Stimulated activated naive CD8-positive, alpha-beta T cell treated with anti-CD3 and anti-CD28 coated beads, Interleukin-15, Interleukin-2, amounts not matched to agents 100 U/mL and 50 U/mL, for 24 hours (primary cell): ENCODE data around the gene PHLPP2.
A peak's percentile ranks its signal among the peaks of the same experiment; 100 is the strongest.

Source experiments
- ATAC-seq: fragments of 150-1000 bp; cut with Tn5 transposase; one replicate; pipeline ENCODE4 v1.10.0; 2021
- DNase-seq: peaks from one replicate; pipeline ENCODE4 v3.0.0; 2021

PHLPP2 gene

GRCh38 chr16:71666928-71667707 is 57.4 kb downstream of the PHLPP2 start:
- ATAC-seq (no peak), DNase-seq (no peak)

GRCh38 chr16:71666264-71666663 is 58.2 kb downstream of the PHLPP2 start:
- no peak for DNase-seq
- ATAC-seq, result no peak

- ATAC-seq (no peak), DNase-seq (no peak)
Observed at GRCh38 chr16:71659471-71659870, 65.0 kb downstream of the PHLPP2 start.

GRCh38 chr16:71658771-71659170 is 65.7 kb downstream of the PHLPP2 start:
- no peak for ATAC-seq
- no peak for DNase-seq

- ATAC-seq (no peak), DNase-seq (no peak)
Observed at GRCh38 chr16:71649704-71650103, 74.8 kb downstream of the PHLPP2 start.

GRCh38 chr16:71648921-71649320 is 75.6 kb downstream of the PHLPP2 start:
- no peak for DNase-seq
- ATAC-seq, result no peak

- DNase-seq (no peak), ATAC-seq (no peak)
Observed at GRCh38 chr16:71648162-71648561, 76.3 kb downstream of the PHLPP2 start.

GRCh38 chr16:71647391-71647790 is 77.1 kb downstream of the PHLPP2 start:
- no peak for ATAC-seq
- DNase-seq, result no peak

- DNase-seq (no peak), ATAC-seq (no peak)
Observed at GRCh38 chr16:71645450-71645849, 79.1 kb downstream of the PHLPP2 start.

- no peak for ATAC-seq
- no peak for DNase-seq
Observed at GRCh38 chr16:71637398-71637797, 87.1 kb downstream of the PHLPP2 start.

- no peak for ATAC-seq
- no peak for DNase-seq
Observed at GRCh38 chr16:71635632-71636031, 88.9 kb downstream of the PHLPP2 start.

GRCh38 chr16:71631776-71632175 is 92.7 kb downstream of the PHLPP2 start:
- ATAC-seq (no peak), DNase-seq (no peak)

GRCh38 chr16:71630808-71631207 is 93.7 kb downstream of the PHLPP2 start:
- ATAC-seq, result no peak

GRCh38 chr16:71629278-71630016 is 95.1 kb downstream of the PHLPP2 start:
- ATAC-seq, result no peak

More at GRCh38 chr16:71630808-71631207, 93.7 kb downstream of the PHLPP2 start:
- no peak for DNase-seq

GRCh38 chr16:71628810-71629209 is 95.7 kb downstream of the PHLPP2 start:
- ATAC-seq (no peak), DNase-seq (no peak)

More at GRCh38 chr16:71629278-71630016, 95.1 kb downstream of the PHLPP2 start:
- DNase-seq, result no peak

GRCh38 chr16:71627731-71628181 is 96.7 kb downstream of the PHLPP2 start:
- DNase-seq (no peak), ATAC-seq (no peak)

GRCh38 chr16:71626858-71627213 is 97.7 kb downstream of the PHLPP2 start:
- DNase-seq, result no peak
- ATAC-seq, result no peak

- no peak for ATAC-seq
- DNase-seq, result peak; percentile 28
Observed at GRCh38 chr16:71626018-71626857, 98.3 kb downstream of the PHLPP2 start, which contains the start of gene MARVELD3. TSS of gene MARVELD3 (plus strand) at chr16:71626184. CDS start at chr16:71626230, 46 bp downstream.

GRCh38 chr16:71625113-71625850 is 99.2 kb downstream of the PHLPP2 start:
- DNase-seq (no peak), ATAC-seq (no peak)

- DNase-seq (no peak), ATAC-seq (no peak)
Observed at GRCh38 chr16:71623597-71623996, 100.9 kb downstream of the PHLPP2 start.

- ATAC-seq, result no peak
- DNase-seq, result no peak
Observed at GRCh38 chr16:71622088-71622487, 102.4 kb downstream of the PHLPP2 start.

GRCh38 chr16:71618429-71618828 is 106.1 kb downstream of the PHLPP2 start:
- DNase-seq, result no peak
- ATAC-seq, result no peak
